Mucosa of descending colon (tissue), 3 donors: Measurements from ENCODE around the gene LPCAT2. TPM values are rescaled to one million over a fixed set of nuclear protein-coding genes. Genes with fewer than 3 reads are reported as not detected.

Experiments
- ATAC-seq: fragments of 200-7000 bp; cut with Tn5 transposase; one replicate; pipeline ENCODE4 v1.9.1; 2020; ENCODE audit warnings: mild to moderate bottlenecking, moderate library complexity
- DNase-seq, 3 donors: peaks; one replicate each; pipeline ENCODE4 v3.0.0-alpha.2; 2020
- H3K36me3 ChIP-seq: fragments of 200-600 bp; one replicate; pipeline ENCODE4 v1.8.0; 2021; ENCODE audit warnings: low read depth, mild to moderate bottlenecking
- H3K4me1 ChIP-seq: fragments of 200-600 bp; one replicate; pipeline ENCODE4 v1.8.0; 2021; ENCODE audit warnings: low read depth, mild to moderate bottlenecking
- H3K4me3 ChIP-seq: fragments of 200-600 bp; one replicate; pipeline ENCODE4 v1.8.0; 2021; ENCODE audit warnings: mild to moderate bottlenecking
- H3K9me3 ChIP-seq: fragments of 200-600 bp; one replicate; pipeline ENCODE4 v1.8.0; 2021; ENCODE audit warnings: mild to moderate bottlenecking
- intact Hi-C, 2 donors: fragments of 100-400 bp; cut with DNase I in 1 of 2; cut with micrococcal nuclease in 1 of 2; formaldehyde crosslinking; loops; one replicate each; pipeline versions ENCODE4 v1.11.0 to v1.11.1; 2022; cut with DNase I, micrococcal nuclease
- total RNA-seq, 3 donors: library from RNA; stranded (reverse); fragmentation: NEBNext Ultra II Directional in 2 of 3; extraction: Animal tissue kit (Norgen Biotek cat#: 25700) in 2 of 3; gene quantifications; one replicate each; pipeline versions ENCODE4 v1.2.1 to v1.2.4, GENCODE V29; 2021 to 2023
- TF ChIP-seq, protein P1 (sequence below): fragments of 200-600 bp; IDR thresholded peaks from one replicate; pipeline ENCODE4 v1.8.0; 2022; ENCODE audit warnings: antibody characterized with exemption, mild to moderate bottlenecking
- donor health status: DM: no; HTN: no; CAD: no; lungs with moderate emphysema.
- donor health status: DM: no; HTN: no; CAD: no.
- donor health status: DM: no; HTN: yes; CAD: no.

LPCAT2 gene
- total RNA-seq, 3 donors from 2014 or later, result 11.3 to 22.1 (median 13.8) TPM

DNA sequence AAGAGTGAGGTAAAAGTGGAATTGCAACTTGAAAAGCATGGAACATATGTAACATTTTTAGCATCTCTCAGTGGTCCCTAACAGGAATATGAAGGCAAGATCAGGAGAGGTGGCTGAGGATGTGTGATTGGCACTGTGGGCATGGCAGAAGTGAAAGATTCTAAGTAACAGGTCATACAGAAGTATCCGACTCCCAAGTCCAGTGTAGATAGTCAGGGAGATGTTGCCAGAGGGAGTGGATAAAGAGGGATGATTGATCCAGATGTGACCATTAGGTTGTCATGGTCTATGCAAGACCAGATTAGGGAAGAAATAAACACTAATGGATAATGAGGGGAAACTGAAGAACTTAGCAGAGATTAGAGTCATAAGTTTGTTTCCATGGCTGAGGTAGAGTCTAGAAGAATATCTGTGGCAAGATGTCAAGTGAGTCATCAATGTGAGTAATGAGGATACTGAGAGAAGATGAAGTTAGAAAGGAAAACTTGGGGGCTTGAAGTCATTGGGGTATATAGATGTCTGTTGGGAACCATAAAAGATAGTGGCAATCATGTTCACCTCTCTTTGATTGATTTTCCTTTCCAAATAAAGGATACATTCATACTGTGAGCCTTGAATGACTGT, 33.7 kb downstream of the LPCAT2 start:
- no peak for DNase-seq
- ATAC-seq, result no peak
- intact Hi-C loops, result loop anchor here (10.0 kb wide), 2 partner anchors 78 to 162 kb away; no protein-coding TSS in a partner anchor
- TF ChIP-seq, protein P1, sequence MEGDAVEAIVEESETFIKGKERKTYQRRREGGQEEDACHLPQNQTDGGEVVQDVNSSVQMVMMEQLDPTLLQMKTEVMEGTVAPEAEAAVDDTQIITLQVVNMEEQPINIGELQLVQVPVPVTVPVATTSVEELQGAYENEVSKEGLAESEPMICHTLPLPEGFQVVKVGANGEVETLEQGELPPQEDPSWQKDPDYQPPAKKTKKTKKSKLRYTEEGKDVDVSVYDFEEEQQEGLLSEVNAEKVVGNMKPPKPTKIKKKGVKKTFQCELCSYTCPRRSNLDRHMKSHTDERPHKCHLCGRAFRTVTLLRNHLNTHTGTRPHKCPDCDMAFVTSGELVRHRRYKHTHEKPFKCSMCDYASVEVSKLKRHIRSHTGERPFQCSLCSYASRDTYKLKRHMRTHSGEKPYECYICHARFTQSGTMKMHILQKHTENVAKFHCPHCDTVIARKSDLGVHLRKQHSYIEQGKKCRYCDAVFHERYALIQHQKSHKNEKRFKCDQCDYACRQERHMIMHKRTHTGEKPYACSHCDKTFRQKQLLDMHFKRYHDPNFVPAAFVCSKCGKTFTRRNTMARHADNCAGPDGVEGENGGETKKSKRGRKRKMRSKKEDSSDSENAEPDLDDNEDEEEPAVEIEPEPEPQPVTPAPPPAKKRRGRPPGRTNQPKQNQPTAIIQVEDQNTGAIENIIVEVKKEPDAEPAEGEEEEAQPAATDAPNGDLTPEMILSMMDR, result no peak
- no peaks in the 10 kb centered on the region for H3K9me3 ChIP-seq
- no peak overlapping the region for H3K4me3 ChIP-seq
- H3K4me1 ChIP-seq, result no peaks in the 10 kb centered on the region
- no peaks in the 10 kb centered on the region for H3K36me3 ChIP-seq

DNA sequence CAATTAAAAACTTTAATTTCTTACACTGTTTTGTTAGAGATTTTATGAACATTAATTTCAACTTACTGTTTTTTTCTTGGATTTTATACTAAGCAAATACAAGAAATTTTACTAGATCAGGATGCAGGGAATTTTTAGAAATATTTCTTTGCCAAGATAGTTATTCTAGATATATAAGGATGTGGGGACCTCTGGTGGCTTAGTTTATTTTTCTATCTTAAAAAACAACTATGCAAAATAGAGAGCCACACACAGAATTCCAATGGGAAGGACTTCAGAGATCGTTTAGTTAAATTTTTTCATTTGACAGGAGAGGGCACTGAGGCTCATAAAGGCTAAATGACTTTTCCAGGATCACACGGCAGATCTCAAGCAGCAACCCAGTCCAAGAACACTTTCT, 34.6 kb downstream of the LPCAT2 start:
- Histone ChIP-seq H3K4me3 (no peak overlapping the region), H3K36me3 (no peaks in the 10 kb centered on the region), H3K4me1 (no peaks in the 10 kb centered on the region), H3K9me3 (no peaks in the 10 kb centered on the region)
- intact Hi-C loops, result loop anchor here (10.0 kb wide), 2 partner anchors 79 to 161 kb away; no protein-coding TSS in a partner anchor
- DNase-seq (no peak), ATAC-seq (no peak)
- TF ChIP-seq, protein P1, result no peak

DNA sequence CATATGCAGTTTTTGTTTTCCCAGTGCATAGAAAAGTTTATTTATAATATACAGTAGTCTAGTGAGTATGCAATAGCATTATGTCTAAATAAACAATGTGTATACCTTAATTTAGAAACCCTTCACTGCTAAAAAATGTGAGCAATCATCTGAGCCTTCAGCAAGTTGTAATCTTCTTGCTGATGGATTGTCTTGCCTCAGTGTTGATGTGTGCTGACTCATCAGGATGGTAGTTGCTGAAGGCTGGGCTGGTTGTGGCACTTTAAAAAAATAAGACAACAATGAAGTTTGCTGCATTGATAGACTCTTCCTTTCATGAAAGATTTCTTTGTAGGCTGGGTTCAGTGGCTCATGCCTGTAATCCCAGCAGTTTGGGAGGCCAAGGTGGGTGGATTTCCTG, 43.7 kb downstream of the LPCAT2 start:
- DNase-seq (no peak), ATAC-seq (no peak)
- no peak overlapping the region for H3K4me3 ChIP-seq
- peaks cover 8% of the 10 kb centered on the region for H3K4me1 ChIP-seq
- H3K36me3 ChIP-seq, result no peaks in the 10 kb centered on the region
- TF ChIP-seq, protein P1, result no peak
- H3K9me3 ChIP-seq, result no peaks in the 10 kb centered on the region
- intact Hi-C loops, result no loop called here

DNA sequence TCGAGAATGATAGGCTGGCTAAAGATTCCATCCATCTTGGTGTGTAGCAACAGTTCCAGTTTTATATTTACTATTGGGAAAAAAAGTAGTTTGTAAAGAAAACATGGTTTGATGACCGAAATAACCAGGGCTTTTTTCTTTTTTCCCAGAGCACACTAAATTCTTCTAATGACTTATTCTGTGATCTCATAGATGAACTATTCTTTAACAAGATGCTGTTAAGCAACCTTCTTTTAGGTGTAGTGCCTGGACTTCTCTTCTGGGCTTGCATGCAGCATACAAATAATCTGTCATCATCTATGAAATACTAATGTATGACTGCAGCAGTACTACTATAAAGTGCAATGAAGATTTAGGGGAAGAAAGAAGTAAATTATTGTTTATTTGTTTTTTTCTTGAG, 46.6 kb downstream of the LPCAT2 start:
- Histone ChIP-seq H3K4me1 (peaks cover 12% of the 10 kb centered on the region), H3K4me3 (no peak overlapping the region), H3K36me3 (no peaks in the 10 kb centered on the region), H3K9me3 (no peaks in the 10 kb centered on the region)
- DNase-seq (no peak), ATAC-seq (no peak)
- intact Hi-C loops, result no loop called here
- TF ChIP-seq, protein P1, result no peak

DNA sequence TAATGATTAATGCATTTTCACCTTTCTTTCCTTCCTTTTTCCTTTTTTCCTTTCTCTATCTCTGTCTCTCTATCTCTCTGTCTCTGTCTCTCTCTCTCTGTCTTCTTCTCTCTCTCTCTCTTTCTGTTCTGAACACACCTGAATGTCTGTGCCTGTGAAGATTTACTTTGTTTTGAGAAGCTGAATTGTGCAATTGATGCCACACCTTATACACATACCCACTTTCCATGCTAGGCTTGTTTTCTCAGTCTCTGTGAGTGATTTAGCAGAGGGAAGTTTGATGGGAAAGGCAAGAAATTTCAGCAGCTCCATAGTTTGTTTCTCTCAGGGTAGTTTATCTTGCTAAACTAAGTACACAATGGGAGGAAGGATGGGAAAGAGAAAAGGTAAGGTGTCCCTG, 48.3 kb downstream of the LPCAT2 start:
- intact Hi-C loops, result no loop called here
- DNase-seq, result no peak
- TF ChIP-seq, protein P1, result no peak
- no peaks in the 10 kb centered on the region for H3K36me3 ChIP-seq
- H3K4me1 ChIP-seq, result peaks cover 12% of the 10 kb centered on the region
- H3K4me3 ChIP-seq, result no peak overlapping the region
- H3K9me3 ChIP-seq, result no peaks in the 10 kb centered on the region
- peak; percentile 77 for ATAC-seq
